ENCODE measurements around the gene CAVIN2. TPM values are rescaled to one million over a fixed set of nuclear protein-coding genes. Genes with fewer than 3 reads are reported as not detected.

CAVIN2 gene
- total RNA-seq (10 to 100 TPM; 73.6 to 76.9 TPM), polyA plus RNA-seq (ENCODE audit: insufficient read length in 6 of 6) (100 to 1,000 TPM in 5 of 6 donors, 10 to 100 TPM in 1; 75.4 to 129 (median 107) TPM)
- long read RNA-seq, donor 1, transcript CAVIN2-201 (2 exons, 3,229 nt) = major isoform, 81 of 81 reads
- long read RNA-seq, donor 1, partial matches to known transcripts = 0 of 81 reads
- long read RNA-seq, donor 1, other reads (novel, unspliced or antisense) = 0 of 81 reads
- long read RNA-seq, donor 2, transcript CAVIN2-201 (2 exons, 3,229 nt) = major isoform, 50 of 50 reads
- long read RNA-seq, donor 2, partial matches to known transcripts = 0 of 50 reads
- long read RNA-seq, donor 2, other reads (novel, unspliced or antisense) = 0 of 50 reads
- long read RNA-seq, donor 3, transcript CAVIN2-201 (2 exons, 3,229 nt) = major isoform, 26 of 56 reads
- long read RNA-seq, donor 3, partial matches to known transcripts = 30 of 56 reads
- long read RNA-seq, donor 3, other reads (novel, unspliced or antisense) = 0 of 56 reads
- long read RNA-seq, donor 4, transcript CAVIN2-201 (2 exons, 3,229 nt) = major isoform, 40 of 45 reads
- long read RNA-seq, donor 4, partial matches to known transcripts = 0 of 45 reads
- long read RNA-seq, donor 4, other reads (novel, unspliced or antisense) = 5 of 45 reads
- long read RNA-seq, donor 5, transcript CAVIN2-201 (2 exons, 3,229 nt) = major isoform, 52 of 52 reads
- long read RNA-seq, donor 5, partial matches to known transcripts = 0 of 52 reads
- long read RNA-seq, donor 5, other reads (novel, unspliced or antisense) = 0 of 52 reads
- long read RNA-seq, donor 6, transcript CAVIN2-201 (2 exons, 3,229 nt) = major isoform, 62 of 162 reads
- long read RNA-seq, donor 6, partial matches to known transcripts = 100 of 162 reads
- long read RNA-seq, donor 6, other reads (novel, unspliced or antisense) = 0 of 162 reads
- long read RNA-seq, donor 7, transcript CAVIN2-201 (2 exons, 3,229 nt) = major isoform, 18 of 18 reads
- long read RNA-seq, donor 7, partial matches to known transcripts = 0 of 18 reads
- long read RNA-seq, donor 7, other reads (novel, unspliced or antisense) = 0 of 18 reads
- long read RNA-seq, donor 8, transcript CAVIN2-201 (2 exons, 3,229 nt) = major isoform, 45 of 90 reads
- long read RNA-seq, donor 8, partial matches to known transcripts = 45 of 90 reads
- long read RNA-seq, donor 8, other reads (novel, unspliced or antisense) = 0 of 90 reads
- long read RNA-seq, donor 9 = 0 reads
- long read RNA-seq, donor 10, transcript CAVIN2-201 (2 exons, 3,229 nt) = major isoform, 38 of 39 reads
- long read RNA-seq, donor 10, partial matches to known transcripts = 0 of 39 reads
- long read RNA-seq, donor 10, other reads (novel, unspliced or antisense) = 1 of 39 reads
- long read RNA-seq, donor 11, partial matches to known transcripts = 0 of 3 reads
- long read RNA-seq, donor 11, other reads (novel, unspliced or antisense) = 0 of 3 reads
- long read RNA-seq, donor 12, transcript CAVIN2-201 (2 exons, 3,229 nt) = major isoform, 53 of 53 reads
- long read RNA-seq, donor 12, partial matches to known transcripts = 0 of 53 reads
- long read RNA-seq, donor 12, other reads (novel, unspliced or antisense) = 0 of 53 reads

- Histone ChIP-seq H3K4me3 (peak within 1 kb of the TSS; percentile 46 to 61), H3K27me3 (peaks cover 0 to 8% of the 10 kb centered on the region in 2 donors), H3K9me3 (no peaks in the 10 kb centered on the region), H3K36me3 (no peaks in the 10 kb centered on the region), H3K27ac (peak within 1 kb of the TSS; percentile 85 to 89), H3K4me1 (peaks cover 0 to 24% of the 10 kb centered on the region in 2 donors)
- ATAC-seq (peak; percentile 88), DNase-seq (peak; percentile 65 to 80 (median 78))
- intact Hi-C loops (cut with DNase I) = no loop called here
- no peak for TF ChIP-seq CTCF (IDR thresholded peaks at IDR 0.05)
Observed at GRCh38 chr2:191846515-191847476, at the start of gene CAVIN2. TSS of gene CAVIN2 (minus strand) at chr2:191847088. CDS start at chr2:191846925, 163 bp downstream.

GRCh38 chr2:191895743-191896142 is 48.9 kb upstream of the CAVIN2 start:
- TF ChIP-seq CTCF (IDR thresholded peaks at IDR 0.05) = no peak
- intact Hi-C loops (cut with DNase I) = no loop called here
- no peaks in the 10 kb centered on the region for H3K4me1 ChIP-seq
- no peak for ATAC-seq
- H3K27ac ChIP-seq = no peak overlapping the region
- no peaks in the 10 kb centered on the region for H3K27me3 ChIP-seq
- no peaks in the 10 kb centered on the region for H3K9me3 ChIP-seq
- no peak overlapping the region for H3K4me3 ChIP-seq
- H3K36me3 ChIP-seq = no peaks in the 10 kb centered on the region
- DNase-seq = no peak

- H3K4me3 ChIP-seq = no peak overlapping the region
- H3K36me3 ChIP-seq = no peaks in the 10 kb centered on the region
- TF ChIP-seq CTCF (IDR thresholded peaks at IDR 0.05) = no peak
- DNase-seq (no peak), ATAC-seq (no peak)
- no peak overlapping the region for H3K27ac ChIP-seq
- intact Hi-C loops (cut with DNase I) = no loop called here
- no peaks in the 10 kb centered on the region for H3K9me3 ChIP-seq
- H3K27me3 ChIP-seq = no peaks in the 10 kb centered on the region
- no peaks in the 10 kb centered on the region for H3K4me1 ChIP-seq
Observed at GRCh38 chr2:191895195-191895594, 48.3 kb upstream of the CAVIN2 start.

- no peak overlapping the region for H3K27ac ChIP-seq
- DNase-seq = no peak
- ATAC-seq = peak; percentile 51
- no peaks in the 10 kb centered on the region for H3K9me3 ChIP-seq
- no peaks in the 10 kb centered on the region for H3K4me1 ChIP-seq
- no peak for TF ChIP-seq CTCF (IDR thresholded peaks at IDR 0.05)
- H3K27me3 ChIP-seq = no peaks in the 10 kb centered on the region
- no peak overlapping the region for H3K4me3 ChIP-seq
- intact Hi-C loops (cut with DNase I) = no loop called here
- H3K36me3 ChIP-seq = no peaks in the 10 kb centered on the region
Observed at GRCh38 chr2:191894681-191895147, 47.8 kb upstream of the CAVIN2 start.

Data from left lung (tissue), 14 donors.